ENCODE results near the gene CHST12. TPM values are rescaled to one million over a fixed set of nuclear protein-coding genes. Genes with fewer than 3 reads are reported as not detected.

CHST12 gene
- total and polyA plus RNA-seq, 2 of the 4 experiments (the other 2 are of a cell fraction): 3.8 to 27.0 TPM

- Histone ChIP-seq H3K9ac (ENCODE audit: low read depth, low read length) (no peak overlapping the region), H3K9me1 (ENCODE audit: insufficient read depth, low read length) (0 out of 2 replicates have a peak, but pooled peaks cover 5% of the 10 kb centered on the region), H2BK20ac (ENCODE audit: low read depth, low read length) (no peak overlapping the region), H2BK15ac (ENCODE audit: low read depth, low read length) (no peak overlapping the region), H3K79me1 (ENCODE audit: low read depth in 1 of 2, low read length in 2 of 2) (no peaks in the 10 kb centered on the region), H3K23ac (ENCODE audit: low read depth, low read length) (no peak overlapping the region), H3K18ac (ENCODE audit: low read depth, low read length) (no peak overlapping the region), H3K4me1 (ENCODE audit: control insufficient read depth, insufficient read depth, low read length) (no peaks in the 10 kb centered on the region; the same call in 1 of the 2 replicates), H3K4me2 (ENCODE audit: low read depth, low read length) (no peak overlapping the region), H2AK5ac (ENCODE audit: low read depth, low read length) (no peak overlapping the region), H4K20me1 (ENCODE audit: insufficient read depth, low read length) (no peaks in the 10 kb centered on the region), H4K8ac (ENCODE audit: low read depth in 2 of 2, low read length in 2 of 2) (no peak overlapping the region), H3K14ac (replicated peaks; ENCODE audit: low read depth, low read length) (no peak overlapping the region), H2AFZ (replicated peaks; ENCODE audit: low read length, poor library complexity) (no peak overlapping the region), H3K27ac (ENCODE audit: insufficient read depth, low read length) (no peak overlapping the region), H2BK5ac (ENCODE audit: low read depth, low read length, poor library complexity, severe bottlenecking) (no peak overlapping the region), H2BK120ac (ENCODE audit: low read depth, low read length) (no peak overlapping the region), H3K56ac (ENCODE audit: extremely low read depth, insufficient read depth, low read length) (no peak overlapping the region), H4K91ac (ENCODE audit: insufficient read depth, low read depth, low read length) (no peak overlapping the region), H3K9me3 (ENCODE audit: control insufficient read depth, insufficient read depth, low read length) (peaks cover 3% of the 10 kb centered on the region), H3K4me3 (ENCODE audit: insufficient read depth, low read depth, low read length) (no peak overlapping the region), H3K4ac (ENCODE audit: low read depth, low read length) (no peak overlapping the region), H3K27me3 (ENCODE audit: control insufficient read depth, insufficient read depth, low read length) (no peaks in the 10 kb centered on the region; the same call in 1 of the 2 replicates), H4K5ac (ENCODE audit: low read depth, low read length) (no peak overlapping the region), H2AK9ac (replicated peaks; ENCODE audit: low read depth, low read length, poor library complexity) (no peak overlapping the region), H3K36me3 (ENCODE audit: control insufficient read depth, insufficient read depth, low read length) (no peaks in the 10 kb centered on the region)
- DNase-seq: no peak
- intact Hi-C loops (cut with micrococcal nuclease): no loop called here
- 50% methylated on average over 1 of the region's 6 CpGs; no CpG with 5 or more reads in 1 of the 2 experiments for WGBS, 2 experiments (ENCODE audit: extremely low coverage in 2 of 2, insufficient read length in 1 of 2)
- BruUV-seq (replicated peaks): no TSS peak
- POLR2A ChIA-PET (ENCODE audit: unreplicated experiment): no interaction called here
- dilution Hi-C loops (cut with HindIII; ENCODE audit: low sequenced_read_pairs, unreplicated experiment): no loop called here
- ATAC-seq (ENCODE audit: low read depth): no peak
- in situ Hi-C loops (cut with MboI; ENCODE audit: low sequenced_read_pairs): no loop called here
- CTCF ChIA-PET: interaction anchor here (1.1 kb wide), 1 partner anchor 8 kb away, joined by 3 read pairs; no protein-coding TSS in a partner anchor
- TF ChIP-seq FOS (IDR thresholded peaks at IDR 0.05; ENCODE audit: low read depth, low read length) (no peak), BHLHE40 (IDR thresholded peaks at IDR 0.05; ENCODE audit: low read depth, low read length) (no peak), POLR2A (IDR thresholded peaks at IDR 0.05; ENCODE audit: low read depth, low read length) (no peak), MAZ (IDR thresholded peaks at IDR 0.05; ENCODE audit: borderline replicate concordance, low read depth, low read length) (no peak), RFX5 (IDR thresholded peaks at IDR 0.05; ENCODE audit: low read depth, low read length) (no peak), NFE2L2 (IDR thresholded peaks at IDR 0.05; ENCODE audit: low read depth, low read length) (no peak), MAFK (IDR thresholded peaks at IDR 0.05; ENCODE audit: low read depth, low read length) (no peak), RCOR1 (IDR thresholded peaks at IDR 0.05; ENCODE audit: insufficient replicate concordance, low read length) (no peak), MXI1 (IDR thresholded peaks at IDR 0.05; ENCODE audit: borderline replicate concordance, low read depth, low read length) (no peak), CHD1 (IDR thresholded peaks at IDR 0.05; ENCODE audit: low read depth, low read length) (no peak), RAD21 (IDR thresholded peaks at IDR 0.05; ENCODE audit: low read length) (no peak), CEBPB (IDR thresholded peaks at IDR 0.05; ENCODE audit: low read depth, low read length) (no peak)
Measured at GRCh38 chr7:2460641-2461040, 57.2 kb downstream of the CHST12 start.

All from IMR-90 (cell line).